Adrenal gland (tissue), 12 donors: ENCODE results near the gene KLF13. TPM values are rescaled to one million over a fixed set of nuclear protein-coding genes. Genes with fewer than 3 reads are reported as not detected.

ENCODE experiments used
- DNase-seq, 7 donors: peaks; one replicate each; pipeline ENCODE4 v3.0.0-alpha.2; 2019 to 2020
- H3K27ac ChIP-seq, 5 donors: fragments of 200-600 bp; sonication (generic) in 4 of 5; 1 replicate in 3 of 5; 2 replicates in 2 of 5; pipeline versions ENCODE4 v1.5.1 to v1.8.0; 2016 to 2020; ENCODE audit warnings: mild to moderate bottlenecking in 1 of 5
- H3K27me3 ChIP-seq: fragments of 200-600 bp; 2 replicates; pipeline ENCODE4 v1.8.0; 2021
- H3K36me3 ChIP-seq, 2 donors: fragments of 200-600 bp; replicated peaks in 1 of 2; 1 replicate in 1 of 2; 2 replicates in 1 of 2; pipeline versions ENCODE4 v1.5.1 to v1.8.0; 2018 to 2022
- H3K4me1 ChIP-seq, 2 donors: fragments of 200-600 bp; replicated peaks in 1 of 2; 1 replicate in 1 of 2; 2 replicates in 1 of 2; pipeline versions ENCODE4 v1.5.1 to v1.8.0; 2018 to 2021
- H3K4me3 ChIP-seq, 4 donors: fragments of 200-600 bp; sonication (generic) in 3 of 4; one replicate each; pipeline ENCODE4 v1.5.1; 2016 to 2018
- H3K9me3 ChIP-seq, 3 donors: fragments of 200-600 bp; sonication (generic) in 1 of 3; replicated peaks in 1 of 3; 1 replicate in 2 of 3; 2 replicates in 1 of 3; pipeline versions ENCODE4 v1.5.1 to v1.8.0; 2016 to 2021
- POLR2A ChIP-seq, 2 donors: fragments of 450-650 bp; IDR thresholded peaks; one replicate each; pipeline ENCODE4 v1.6.1; 2017; ENCODE audit warnings: antibody characterized with exemption in 2 of 2, mild to moderate bottlenecking in 2 of 2, moderate library complexity in 1 of 2
- WGBS, 4 donors: extraction: QIAGEN DNeasy Blood & Tissue Kit in 2 of 4; methylation state at CpG; one replicate each; pipeline versions ENCODE4 v1.1.5 to v1.1.7; 2013 to 2017; 5-methylcytosine and 5-hydroxymethylcytosine counted together
- intact Hi-C, 2 donors: fragments of 100-400 bp; cut with DNase I; formaldehyde crosslinking; loops; one replicate each; pipeline versions ENCODE4 v1.14.1 to v1.15.0; 2022 to 2023
- polyA plus RNA-seq, 3 donors: library from polyadenylated mRNA; stranded (reverse); fragments of 200-250 nt in 2 of 3; fragments of 350-450 nt in 1 of 3; fragmentation: Illumina TruSeq in 1 of 3; extraction: RNeasy Lipid Tissue Mini Kit (QIAGEN cat#74804) in 1 of 3; gene quantifications; one replicate each; pipeline ENCODE4 v1.2.3, GENCODE V29; 2013 to 2014
- total RNA-seq, 9 donors: library from RNA; depleted of rRNA in 4 of 9; stranded (reverse); fragments of >200 nt in 4 of 9; fragments of 120-200 nt in 1 of 9; fragmentation: NEBNext Ultra II Directional in 1 of 9; extraction: Animal tissue kit (Norgen Biotek cat#: 25700) in 1 of 9; gene quantifications; one replicate each; pipeline versions ENCODE4 v1.1.0 to v1.2.4, GENCODE V29; 2013 to 2023
- TF ChIP-seq, protein P1 (sequence below), 6 experiments: fragments of 450-650 bp in 4 of 6; fragments of 200-600 bp in 2 of 6; sonication (generic) in 1 of 6; IDR thresholded peaks; 1 replicate in 5 of 6; 2 replicates in 1 of 6; pipeline versions ENCODE4 v1.5.1 to v1.8.0; 2016 to 2021; ENCODE audit warnings: antibody characterized with exemption in 6 of 6, mild to moderate bottlenecking in 2 of 6, moderate library complexity in 1 of 6
- donor health status: healthy with polysubstance abuse.
- donor health status: Bipolar disorder and iron deficiency.
- donor health status: DM: yes; HTN: yes; CAD: no.
- donor health status: DM: no; HTN: no; CAD: no.
- donor health status: DM: no; HTN: no; CAD: no.
- donor health status: DM: yes; HTN: yes; CAD: no.

KLF13 gene
- total and polyA plus RNA-seq, 12 donors, result 8.4 to 65.9 (median 31.9) TPM

- Histone ChIP-seq H3K36me3 (peaks cover 0 to 14% of the 10 kb centered on the region in 2 donors), H3K9me3 (no peaks in the 10 kb centered on the region), H3K4me1 (peaks cover 0 to 7% of the 10 kb centered on the region in 2 donors), H3K4me3 (no peak overlapping the region), H3K27ac (no peak overlapping the region), H3K27me3 (no peaks in the 10 kb centered on the region)
- intact Hi-C loops, result no loop called here
- WGBS, 4 donors, result 87 to 94% (median 92%) methylated on average over 5 of the region's 5 CpGs
- no peak for DNase-seq
- TF ChIP-seq POLR2A (IDR thresholded peaks at IDR 0.05), result no peak
- TF ChIP-seq, protein P1, sequence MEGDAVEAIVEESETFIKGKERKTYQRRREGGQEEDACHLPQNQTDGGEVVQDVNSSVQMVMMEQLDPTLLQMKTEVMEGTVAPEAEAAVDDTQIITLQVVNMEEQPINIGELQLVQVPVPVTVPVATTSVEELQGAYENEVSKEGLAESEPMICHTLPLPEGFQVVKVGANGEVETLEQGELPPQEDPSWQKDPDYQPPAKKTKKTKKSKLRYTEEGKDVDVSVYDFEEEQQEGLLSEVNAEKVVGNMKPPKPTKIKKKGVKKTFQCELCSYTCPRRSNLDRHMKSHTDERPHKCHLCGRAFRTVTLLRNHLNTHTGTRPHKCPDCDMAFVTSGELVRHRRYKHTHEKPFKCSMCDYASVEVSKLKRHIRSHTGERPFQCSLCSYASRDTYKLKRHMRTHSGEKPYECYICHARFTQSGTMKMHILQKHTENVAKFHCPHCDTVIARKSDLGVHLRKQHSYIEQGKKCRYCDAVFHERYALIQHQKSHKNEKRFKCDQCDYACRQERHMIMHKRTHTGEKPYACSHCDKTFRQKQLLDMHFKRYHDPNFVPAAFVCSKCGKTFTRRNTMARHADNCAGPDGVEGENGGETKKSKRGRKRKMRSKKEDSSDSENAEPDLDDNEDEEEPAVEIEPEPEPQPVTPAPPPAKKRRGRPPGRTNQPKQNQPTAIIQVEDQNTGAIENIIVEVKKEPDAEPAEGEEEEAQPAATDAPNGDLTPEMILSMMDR (IDR thresholded peaks at IDR 0.05), result no peak
These were observed 56.0 kb downstream of the KLF13 start for GRCh38 chr15:31382713-31383045.

GRCh38 chr15:31383139-31383538 lies 56.5 kb downstream of the KLF13 start:
- Histone ChIP-seq H3K9me3 (no peaks in the 10 kb centered on the region), H3K36me3 (peaks cover 0 to 14% of the 10 kb centered on the region in 2 donors), H3K27ac (no peak overlapping the region), H3K27me3 (no peaks in the 10 kb centered on the region), H3K4me3 (no peak overlapping the region), H3K4me1 (peaks cover 0 to 11% of the 10 kb centered on the region in 2 donors)
- DNase-seq, result no peak
- intact Hi-C loops, result no loop called here
- no peak for TF ChIP-seq POLR2A (IDR thresholded peaks at IDR 0.05)
- TF ChIP-seq, protein P1 (IDR thresholded peaks at IDR 0.05), result no peak
- 79 to 94% (median 88%) methylated on average over 6 of the region's 6 CpGs for WGBS, 4 donors

DNA sequence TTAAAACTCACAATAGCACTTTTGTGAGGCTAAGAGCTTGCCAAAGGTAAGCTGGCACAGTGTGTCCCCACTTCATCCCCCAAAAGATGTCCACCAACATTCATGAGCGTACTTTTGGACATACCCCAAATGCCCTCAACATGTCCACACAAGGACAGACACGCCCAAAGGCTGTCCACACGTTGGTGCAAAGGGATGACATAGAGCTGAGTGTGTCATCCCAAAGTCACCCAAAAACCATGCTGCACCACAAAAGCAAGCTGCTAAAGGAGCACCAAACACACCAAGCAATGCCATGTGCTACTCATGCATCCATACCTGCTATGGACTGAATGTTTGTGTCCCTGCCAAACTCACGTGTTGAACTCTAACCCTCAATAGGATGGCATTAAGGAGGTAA lies 57.9 kb downstream of the KLF13 start:
- DNase-seq, result no peak
- no peaks in the 10 kb centered on the region for H3K9me3 ChIP-seq
- WGBS, 4 donors, result 76 to 83% (median 79%) methylated on average over 4 of the region's 4 CpGs
- H3K4me3 ChIP-seq, result no peak overlapping the region
- no peaks in the 10 kb centered on the region for H3K27me3 ChIP-seq
- no peak overlapping the region for H3K27ac ChIP-seq
- intact Hi-C loops, result no loop called here
- no peak for TF ChIP-seq POLR2A (IDR thresholded peaks at IDR 0.05)
- TF ChIP-seq, protein P1 (IDR thresholded peaks at IDR 0.05), result no peak
- peaks cover 0 to 14% of the 10 kb centered on the region in 2 donors for H3K36me3 ChIP-seq
- peaks cover 0 to 16% of the 10 kb centered on the region in 2 donors for H3K4me1 ChIP-seq

DNA sequence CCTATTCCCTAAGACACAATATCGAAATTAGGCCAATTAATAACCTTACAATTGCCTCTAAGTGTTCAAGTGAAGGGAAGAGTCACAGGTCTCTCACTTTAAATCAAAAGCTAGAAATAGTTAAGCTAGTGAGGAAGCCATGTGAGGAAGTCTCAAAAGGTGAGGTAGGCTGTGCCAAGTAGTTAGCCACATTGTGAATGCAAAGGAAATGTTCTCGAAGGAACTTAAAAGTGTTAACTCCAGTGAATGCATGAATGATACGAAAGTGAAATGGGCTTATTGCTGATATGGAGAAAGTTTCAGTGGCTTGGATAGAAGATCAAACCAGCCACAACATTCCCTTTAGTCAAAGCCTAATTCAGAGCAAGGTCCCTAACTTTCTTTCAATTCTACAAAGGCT lies 59.1 kb downstream of the KLF13 start:
- no peak for DNase-seq
- 72 to 83% (median 79%) methylated on average over 3 of the region's 3 CpGs for WGBS, 4 donors
- intact Hi-C loops, result loop anchor here in 1 of 2 donors (5.0 kb wide), 1 partner anchor 153 kb away; no protein-coding TSS in a partner anchor
- Histone ChIP-seq H3K27ac (no peak overlapping the region), H3K36me3 (peaks cover 0 to 5% of the 10 kb centered on the region in 2 donors), H3K9me3 (no peaks in the 10 kb centered on the region), H3K4me3 (no peak overlapping the region), H3K27me3 (no peaks in the 10 kb centered on the region), H3K4me1 (peaks cover 0 to 16% of the 10 kb centered on the region in 2 donors)
- no peak for TF ChIP-seq POLR2A (IDR thresholded peaks at IDR 0.05)
- TF ChIP-seq, protein P1 (IDR thresholded peaks at IDR 0.05), result no peak
